HepG2 (cell line): ENCODE measurements around the gene VAV2. TPM values are rescaled to one million over a fixed set of nuclear protein-coding genes. Genes with fewer than 3 reads are reported as not detected.

ENCODE experiments used
- ATAC-seq: fragments of 200-7000 bp; cut with Tn5 transposase; 3 replicates; pipeline ENCODE4 v1.9.1; 2020; ENCODE audit warnings: mild to moderate bottlenecking, moderate library complexity
- BruUV-seq: library from RNA; stranded (reverse); fragments of 400-500 nt; replicated peaks from 2 replicates; lab custom pipeline; 2021; lab: Mats Ljungman, UMichigan
- CTCF ChIA-PET: fragments of 300-600 bp; formaldehyde crosslinking; extraction: SDS; loops from one replicate; lab custom pipeline; 2021; ENCODE audit warnings: low total read pairs, inconsistent platforms, low intra/inter-chr PET ratio; lab: Yijun Ruan, JAX
- POLR2A ChIA-PET: fragments of 350-600 bp; sonication (Branson Sonifier 250); formaldehyde crosslinking; loops from one replicate; lab custom pipeline; 2020; ENCODE audit warnings: antibody characterized with exemption, inconsistent platforms; lab: Yijun Ruan, JAX
- DNase-seq: peaks from one replicate; pipeline ENCODE4 v3.0.0-alpha.2; 2015; ENCODE audit warnings: low spot score
- FAIRE-seq: peaks from 3 replicates; lab custom pipeline; 2011; peaks lifted over from hg19 to GRCh38; lab: Jason Lieb, UNC
- H2AFZ ChIP-seq: one replicate; pipeline ENCODE4 v1.6.1; 2011; ENCODE audit warnings: low read length, inconsistent platforms
- H3K27ac ChIP-seq: fragments of 300-600 bp; 3 replicates; pipeline ENCODE4 v1.8.0; 2011; ENCODE audit warnings: mixed run types, mild to moderate bottlenecking, mixed read lengths, low read length, inconsistent platforms; ENCODE audit not compliant: insufficient read depth; ENCODE audit errors: extremely low read length
- H3K27me3 ChIP-seq, 2 experiments: fragments of 200-600 bp in 1 of 2; 2 replicates in 1 of 2; 3 replicates in 1 of 2; pipeline versions ENCODE4 v1.6.0 to v1.8.0; 2011; ENCODE audit warnings: low read length in 2 of 2, mild to moderate bottlenecking in 2 of 2, moderate library complexity in 2 of 2, inconsistent platforms in 1 of 2; ENCODE audit not compliant: insufficient read depth in 2 of 2, control insufficient read depth in 1 of 2
- H3K36me3 ChIP-seq, 2 experiments: fragments of 200-600 bp in 1 of 2; replicated peaks in 1 of 2; 2 replicates in 1 of 2; 3 replicates in 1 of 2; pipeline versions ENCODE4 v1.5.1 to v1.8.0; 2011; ENCODE audit warnings: low read length in 2 of 2, inconsistent platforms in 1 of 2; ENCODE audit not compliant: insufficient read depth in 2 of 2, control insufficient read depth in 1 of 2
- H3K4me1 ChIP-seq: 2 replicates; pipeline ENCODE4 v1.5.1; 2012; ENCODE audit warnings: low read length, inconsistent platforms; ENCODE audit not compliant: insufficient read depth
- H3K4me2 ChIP-seq: 2 replicates; pipeline ENCODE4 v1.6.0; 2011; ENCODE audit warnings: low read depth, low read length, inconsistent platforms
- H3K4me3 ChIP-seq, 3 experiments: fragments of 200-600 bp in 1 of 3; sonication (generic), shearing (Covaris generic) in 1 of 3; replicated peaks in 1 of 3; 2 replicates each; pipeline ENCODE4 v1.5.1; 2011 to 2016; ENCODE audit warnings: low read length in 3 of 3, inconsistent platforms in 2 of 3, low read depth in 2 of 3, mild to moderate bottlenecking in 2 of 3, control low read depth in 1 of 3, mixed read lengths in 1 of 3; ENCODE audit not compliant: insufficient read depth in 1 of 3
- H3K79me2 ChIP-seq: one replicate; pipeline ENCODE4 v1.6.1; 2011; ENCODE audit warnings: low read length, inconsistent platforms; ENCODE audit not compliant: insufficient read depth
- H3K9ac ChIP-seq: 2 replicates; pipeline ENCODE4 v1.6.0; 2011; ENCODE audit warnings: mild to moderate bottlenecking, low read depth, low read length, inconsistent platforms; ENCODE audit not compliant: insufficient read depth
- H3K9me3 ChIP-seq: 2 replicates; pipeline ENCODE4 v1.5.1; 2012; ENCODE audit warnings: mild to moderate bottlenecking, low read length
- H4K20me1 ChIP-seq: 2 replicates; pipeline ENCODE4 v1.6.0; 2011; ENCODE audit warnings: inconsistent platforms, mild to moderate bottlenecking, low read length, moderate library complexity; ENCODE audit not compliant: insufficient read depth
- ARNT2 ChIP-seq: sonication (generic); formaldehyde crosslinking; IDR thresholded peaks from 2 replicates; pipeline ENCODE4 v1.8.0; 2022; ENCODE audit warnings: mild to moderate bottlenecking, low read depth, missing genetic modification reagents, moderate library complexity
- MTF2 ChIP-seq: sonication (generic); formaldehyde crosslinking; IDR thresholded peaks from 2 replicates; pipeline ENCODE4 v1.5.0; 2020; ENCODE audit warnings: missing genetic modification reagents, borderline replicate concordance
- NR2C2 ChIP-seq: sonication (generic); formaldehyde crosslinking; IDR thresholded peaks from 2 replicates; pipeline ENCODE4 v1.4.0; 2020; ENCODE audit warnings: missing genetic modification reagents, mild to moderate bottlenecking, moderate library complexity, borderline replicate concordance
- RARG ChIP-seq: sonication (generic); formaldehyde crosslinking; IDR thresholded peaks from 2 replicates; pipeline ENCODE4 v1.4.0; 2020; ENCODE audit warnings: low read depth, mild to moderate bottlenecking, missing genetic modification reagents
- SIX1 ChIP-seq: sonication (generic); formaldehyde crosslinking; IDR thresholded peaks from 2 replicates; pipeline ENCODE4 v1.4.0; 2020; ENCODE audit warnings: missing genetic modification reagents, borderline replicate concordance
- WGBS: methylation state at CpG from one replicate; pipeline ENCODE4 v1.1.6; 2017; ENCODE audit warnings: low lambda C conversion rate; 5-methylcytosine and 5-hydroxymethylcytosine counted together
- in situ Hi-C: cut with HindIII; loops from 2 replicates; pipeline ENCODE4 v1.10.0; 2017; ENCODE audit warnings: low pct_unique_long_range_greater_than_20kb; ENCODE audit not compliant: extremely low pct_ligation_motif_present
- intact Hi-C: fragments of 100-400 bp; cut with micrococcal nuclease; formaldehyde crosslinking; loops from one replicate; pipeline ENCODE4 v1.10.0; 2022; ENCODE audit not compliant: unreplicated experiment
- polyA plus RNA-seq, 8 experiments: library from polyadenylated mRNA; depleted of rRNA in 3 of 8; stranded (reverse) in 7 of 8; unstranded in 1 of 8; fragments of >200 nt; fragmentation: Illumina TruSeq in 4 of 8; extraction: Trizol in 4 of 8; gene quantifications; 2 replicates each; pipeline versions ENCODE4 v1.2.1 to v1.2.3, GENCODE V29; 2011 to 2016; ENCODE audit warnings: low read depth in 4 of 8, missing spikeins in 1 of 8, mixed read lengths in 1 of 8; ENCODE audit not compliant: insufficient read depth in 1 of 8
- total RNA-seq, 5 experiments: library from RNA; depleted of rRNA; stranded (reverse); fragments of >200 nt; fragmentation: Illumina TruSeq; extraction: Trizol; gene quantifications; 2 replicates each; pipeline ENCODE4 v1.2.3, GENCODE V29; 2016; ENCODE audit warnings: low read depth in 1 of 5
- TF ChIP-seq, protein P1 (sequence below): IDR thresholded peaks from 2 replicates; pipeline ENCODE4 v1.6.1; 2016; ENCODE audit warnings: mild to moderate bottlenecking

Gene VAV2
- total and polyA plus RNA-seq, 2 of the 13 experiments (the other 11 are each of a cell fraction or from before 2014, with no cell fraction given): 22.5 to 22.9 TPM

GRCh38 chr9:134007571-134007970 is 15.4 kb upstream of the VAV2 start:
- no peak overlapping the region for H2AFZ ChIP-seq
- no peak for FAIRE-seq

GRCh38 chr9:134007150-134007549 is 15.0 kb upstream of the VAV2 start:
- no peak overlapping the region for H3K9ac ChIP-seq
- no peaks in the 10 kb centered on the region; the same call in 1 of the 2 replicates for H3K9me3 ChIP-seq
- peaks cover 29% of the 10 kb centered on the region for H3K4me1 ChIP-seq
- no peak overlapping the region for H2AFZ ChIP-seq
- H3K27me3 ChIP-seq: peaks cover 2 to 21% of the 10 kb centered on the region in 2 experiments; a peak in 3 of 5 replicates
- H3K4me2 ChIP-seq: no peak overlapping the region
- no peaks in the 10 kb centered on the region for H3K79me2 ChIP-seq
- no peak for DNase-seq
- no peaks in the 10 kb centered on the region for H3K36me3 ChIP-seq
- 17% methylated on average over 6 of the region's 6 CpGs for WGBS
- in situ Hi-C loops: no loop called here
- no peak for TF ChIP-seq MTF2
- TF ChIP-seq RARG (CRISPR knock-in tag): no peak
- TF ChIP-seq ARNT2 (CRISPR knock-in tag): no peak
- TF ChIP-seq, protein P1, sequence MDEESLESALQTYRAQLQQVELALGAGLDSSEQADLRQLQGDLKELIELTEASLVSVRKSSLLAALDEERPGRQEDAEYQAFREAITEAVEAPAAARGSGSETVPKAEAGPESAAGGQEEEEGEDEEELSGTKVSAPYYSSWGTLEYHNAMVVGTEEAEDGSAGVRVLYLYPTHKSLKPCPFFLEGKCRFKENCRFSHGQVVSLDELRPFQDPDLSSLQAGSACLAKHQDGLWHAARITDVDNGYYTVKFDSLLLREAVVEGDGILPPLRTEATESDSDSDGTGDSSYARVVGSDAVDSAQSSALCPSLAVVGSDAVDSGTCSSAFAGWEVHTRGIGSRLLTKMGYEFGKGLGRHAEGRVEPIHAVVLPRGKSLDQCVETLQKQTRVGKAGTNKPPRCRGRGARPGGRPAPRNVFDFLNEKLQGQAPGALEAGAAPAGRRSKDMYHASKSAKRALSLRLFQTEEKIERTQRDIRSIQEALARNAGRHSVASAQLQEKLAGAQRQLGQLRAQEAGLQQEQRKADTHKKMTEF (CRISPR knock-in tag): no peak
- TF ChIP-seq, all 625 proteins: peak for 0
- intact Hi-C loops: no loop called here
- ChIA-PET CTCF (no interaction called here), POLR2A (no interaction called here)
- no TSS peak for BruUV-seq
- FAIRE-seq: no peak
- Histone ChIP-seq H4K20me1 (no peaks in the 10 kb centered on the region), H3K4me3 (no peak overlapping the region), H3K27ac (no peak overlapping the region)
- no peak for ATAC-seq

More at GRCh38 chr9:134007571-134007970, 15.4 kb upstream of the VAV2 start:
- H3K4me3 ChIP-seq: no peak overlapping the region
- H3K27ac ChIP-seq: no peak overlapping the region
- H3K4me1 ChIP-seq: peaks cover 29% of the 10 kb centered on the region
- ATAC-seq: no peak
- no peak overlapping the region for H3K4me2 ChIP-seq
- no peaks in the 10 kb centered on the region for H4K20me1 ChIP-seq
- ChIA-PET POLR2A (no interaction called here), CTCF (no interaction called here)
- no peak overlapping the region for H3K9ac ChIP-seq
- H3K79me2 ChIP-seq: no peaks in the 10 kb centered on the region
- H3K36me3 ChIP-seq: no peaks in the 10 kb centered on the region
- 64% methylated on average over 8 of the region's 9 CpGs for WGBS
- TF ChIP-seq NR2C2 (no peak), SIX1 (CRISPR knock-in tag) (no peak)
- BruUV-seq: no TSS peak
- H3K9me3 ChIP-seq: no peaks in the 10 kb centered on the region; the same call in 1 of the 2 replicates
- intact Hi-C loops: no loop called here
- H3K27me3 ChIP-seq: peaks cover 2 to 21% of the 10 kb centered on the region in 2 experiments; a peak in 3 of 5 replicates
- DNase-seq: no peak
- in situ Hi-C loops: no loop called here
